Islet precursor cell (in vitro differentiated cells): ENCODE results near the gene SLX1A.
"Not testable (repeated sequence)": the region's sequence is repeated elsewhere in the genome, so short reads cannot be mapped to it uniquely, and the experiment has no call there.

Experiments
- DNase-seq: peaks from one replicate; pipeline ENCODE4 v3.0.0-alpha.2; 2018

SLX1A gene

GRCh38 chr16:30184891-30185682 lies 8.6 kb upstream of the SLX1A start:
- no peak for DNase-seq

GRCh38 chr16:30185683-30186421 lies 7.8 kb upstream of the SLX1A start:
- no peak for DNase-seq

- DNase-seq, result no peak
These were observed 7.3 kb upstream of the SLX1A start for GRCh38 chr16:30186444-30186781.

GRCh38 chr16:30186782-30187555 lies 6.7 kb upstream of the SLX1A start:
- peak; percentile 82 for DNase-seq

- no peak for DNase-seq
These were observed 6.2 kb upstream of the SLX1A start for GRCh38 chr16:30187556-30187865.

- no peak for DNase-seq
These were observed 5.6 kb upstream of the SLX1A start for GRCh38 chr16:30187971-30188561.

- DNase-seq, result not testable (repeated sequence)
These were observed 2.5 kb upstream of the SLX1A start for GRCh38 chr16:30191158-30191557.

- DNase-seq, result not testable (repeated sequence)
These were observed 577 bp upstream of the SLX1A start for GRCh38 chr16:30193098-30193497.

- not testable (repeated sequence) for DNase-seq
These were observed 674 bp downstream of the SLX1A start for GRCh38 chr16:30194172-30194925.

GRCh38 chr16:30197001-30197400 lies 3.3 kb downstream of the SLX1A start:
- DNase-seq, result not testable (repeated sequence)

GRCh38 chr16:30199049-30199448 lies 5.4 kb downstream of the SLX1A start, which contains the start of gene SULT1A3:
Gene SULT1A3 (plus strand): TSS chr16:30199255. CDS start chr16:30200729, 1,474 bp downstream.
- not testable (repeated sequence) for DNase-seq

GRCh38 chr16:30199608-30200343 lies 6.1 kb downstream of the SLX1A start:
- DNase-seq, result not testable (repeated sequence)

GRCh38 chr16:30205541-30206236 lies 12.0 kb downstream of the SLX1A start:
- not testable (repeated sequence) for DNase-seq

GRCh38 chr16:30206252-30206651 lies 12.6 kb downstream of the SLX1A start:
- not testable (repeated sequence) for DNase-seq

GRCh38 chr16:30207063-30207704 lies 13.5 kb downstream of the SLX1A start:
- DNase-seq, result not testable (repeated sequence)

GRCh38 chr16:30209032-30209431 lies 15.4 kb downstream of the SLX1A start:
- DNase-seq, result not testable (repeated sequence)

- not testable (repeated sequence) for DNase-seq
These were observed 17.7 kb downstream of the SLX1A start for GRCh38 chr16:30211414-30211813.

- not testable (repeated sequence) for DNase-seq
These were observed 23.4 kb downstream of the SLX1A start for GRCh38 chr16:30217082-30217481.
